Type B pancreatic cell (in vitro differentiated cells): Measurements from ENCODE around the gene SLC25A10. TPM values are rescaled to one million over a fixed set of nuclear protein-coding genes. Genes with fewer than 3 reads are reported as not detected.

Source experiments
- DNase-seq: peaks from one replicate; pipeline ENCODE4 v3.0.0; 2021; ENCODE audit warnings: mixed read lengths; ENCODE audit not compliant: unreplicated experiment; ENCODE audit errors: extremely low spot score
- H3K27ac Mint-ChIP-seq: 2 replicates; pipeline ENCODE4 v1.8.0; 2021; ENCODE audit warnings: mild to moderate bottlenecking, mixed read lengths
- H3K27me3 Mint-ChIP-seq: 2 replicates; pipeline ENCODE4 v1.8.0; 2021; ENCODE audit warnings: mixed read lengths
- H3K36me3 Mint-ChIP-seq: 2 replicates; pipeline ENCODE4 v1.8.0; 2021; ENCODE audit warnings: mixed read lengths
- H3K4me1 Mint-ChIP-seq: one replicate; pipeline ENCODE4 v1.8.0; 2021; ENCODE audit warnings: mixed read lengths; ENCODE audit not compliant: unreplicated experiment
- H3K4me3 Mint-ChIP-seq: 2 replicates; pipeline ENCODE4 v1.8.0; 2021; ENCODE audit warnings: mild to moderate bottlenecking, mixed read lengths
- H3K9me3 Mint-ChIP-seq: 2 replicates; pipeline ENCODE4 v1.8.0; 2021; ENCODE audit warnings: mixed read lengths
- CTCF ChIP-seq: fragments of 200-600 bp; sonication (generic); conservative IDR thresholded peaks from 2 replicates; pipeline ENCODE4 v1.5.0; 2021; ENCODE audit warnings: antibody characterized with exemption, mild to moderate bottlenecking
- total RNA-seq: library from RNA; stranded (reverse); gene quantifications from 2 replicates; pipeline ENCODE4 v1.2.1, GENCODE V29; 2021; ENCODE audit warnings: low replicate concordance

SLC25A10 gene
- total RNA-seq, 1 donor from 2014 or later, result 27.6 TPM

- H3K4me3 Mint-ChIP-seq, result no peak overlapping the region
- TF ChIP-seq CTCF, result no peak
- H3K9me3 Mint-ChIP-seq, result no peaks in the 10 kb centered on the region
- H3K27ac Mint-ChIP-seq, result no peak overlapping the region
- H3K36me3 Mint-ChIP-seq, result peaks cover 12% of the 10 kb centered on the region
- no peaks in the 10 kb centered on the region for H3K27me3 Mint-ChIP-seq
- H3K4me1 Mint-ChIP-seq, result peaks cover 4% of the 10 kb centered on the region
- no peak for DNase-seq
Observed at GRCh38 chr17:81697261-81698044, 14.6 kb upstream of the SLC25A10 start.

- Mint-ChIP-seq H3K4me3 (peak overlapping the region; percentile 63), H3K9me3 (no peaks in the 10 kb centered on the region), H3K27ac (peak overlapping the region; percentile 66), H3K36me3 (peaks cover 16% of the 10 kb centered on the region), H3K27me3 (no peaks in the 10 kb centered on the region), H3K4me1 (peaks cover 4% of the 10 kb centered on the region)
- no peak for TF ChIP-seq CTCF
- DNase-seq, result no peak
Observed at GRCh38 chr17:81700353-81701287, 11.5 kb upstream of the SLC25A10 start.

GRCh38 chr17:81701288-81702071 is 10.6 kb upstream of the SLC25A10 start:
- peak overlapping the region; percentile 66 for H3K27ac Mint-ChIP-seq

GRCh38 chr17:81702934-81703746 is 8.9 kb upstream of the SLC25A10 start, which contains the start of gene MRPL12:
MRPL12 (plus strand) TSS chr17:81703367; CDS start chr17:81703502, 135 bp downstream.
- peaks cover 16% of the 10 kb centered on the region for H3K36me3 Mint-ChIP-seq
- H3K4me3 Mint-ChIP-seq, result peak within 1 kb of the TSS; percentile 94
- TF ChIP-seq CTCF, result peak; percentile 44
- DNase-seq, result peak; percentile 91
- peak within 1 kb of the TSS; percentile 94 for H3K27ac Mint-ChIP-seq
- H3K4me1 Mint-ChIP-seq, result peaks cover 4% of the 10 kb centered on the region
- H3K9me3 Mint-ChIP-seq, result no peaks in the 10 kb centered on the region
- H3K27me3 Mint-ChIP-seq, result no peaks in the 10 kb centered on the region

More at GRCh38 chr17:81701288-81702071, 10.6 kb upstream of the SLC25A10 start:
- Mint-ChIP-seq H3K9me3 (no peaks in the 10 kb centered on the region), H3K4me3 (peak overlapping the region; percentile 94), H3K4me1 (peaks cover 4% of the 10 kb centered on the region), H3K36me3 (peaks cover 20% of the 10 kb centered on the region), H3K27me3 (no peaks in the 10 kb centered on the region)
- DNase-seq, result no peak
- no peak for TF ChIP-seq CTCF
